DOHH2 (cell line): ENCODE data around the gene NRAP.

Experiments used
- H3F3A ChIP-seq: fragments of 200-600 bp; sonication (generic), shearing (Covaris generic); 2 replicates; pipeline ENCODE4 v1.6.0; 2016; ENCODE audit warnings: antibody characterized with exemption, mild to moderate bottlenecking; ENCODE audit not compliant: control insufficient read depth, insufficient read depth
- H3K27ac ChIP-seq: fragments of 200-600 bp; sonication (generic); 2 replicates; pipeline ENCODE4 v1.5.1; 2014; ENCODE audit warnings: low read depth, mild to moderate bottlenecking, low read length, moderate library complexity
- H3K27me3 ChIP-seq: fragments of 200-600 bp; sonication (generic); 2 replicates; pipeline ENCODE4 v1.6.1; 2014; ENCODE audit warnings: mild to moderate bottlenecking, low read length, mixed read lengths; ENCODE audit not compliant: control insufficient read depth
- H3K36me3 ChIP-seq: fragments of 200-600 bp; sonication (generic); 2 replicates; pipeline ENCODE4 v1.6.1; 2014; ENCODE audit warnings: mild to moderate bottlenecking, low read length, moderate library complexity, mixed read lengths; ENCODE audit not compliant: control insufficient read depth
- H3K4me1 ChIP-seq: fragments of 200-600 bp; sonication (generic); 2 replicates; pipeline ENCODE4 v1.6.1; 2014; ENCODE audit warnings: mild to moderate bottlenecking, low read length, mixed read lengths; ENCODE audit not compliant: control insufficient read depth
- H3K4me2 ChIP-seq: fragments of 200-600 bp; sonication (generic); 2 replicates; pipeline ENCODE4 v1.6.0; 2014; ENCODE audit warnings: mild to moderate bottlenecking, low read length, moderate library complexity
- H3K4me3 ChIP-seq: fragments of 200-600 bp; sonication (generic); 2 replicates; pipeline ENCODE4 v1.5.1; 2014; ENCODE audit warnings: mild to moderate bottlenecking, low read length, mixed read lengths
- H3K79me2 ChIP-seq: fragments of 200-600 bp; sonication (generic); 2 replicates; pipeline ENCODE4 v1.6.1; 2014; ENCODE audit warnings: mild to moderate bottlenecking, low read length, mixed read lengths; ENCODE audit not compliant: control insufficient read depth
- H3K9me2 ChIP-seq: fragments of 200-600 bp; sonication (generic); replicated peaks from 2 replicates; pipeline ENCODE4 v1.6.1; 2014; ENCODE audit warnings: mild to moderate bottlenecking, low read length, mixed read lengths; ENCODE audit not compliant: control insufficient read depth
- H3K9me3 ChIP-seq: fragments of 200-600 bp; sonication (generic); 2 replicates; pipeline ENCODE4 v1.6.1; 2014; ENCODE audit warnings: antibody characterized with exemption, low read length, mixed read lengths; ENCODE audit not compliant: control insufficient read depth, insufficient read depth
- H4K20me1 ChIP-seq: fragments of 200-600 bp; sonication (generic); 2 replicates; pipeline ENCODE4 v1.6.0; 2014; ENCODE audit warnings: low read depth, mild to moderate bottlenecking, antibody characterized with exemption, low read length, moderate library complexity; ENCODE audit not compliant: control insufficient read depth, insufficient read depth
- CTCF ChIP-seq: fragments of 200-600 bp; sonication (generic); IDR thresholded peaks from one replicate; pipeline ENCODE4 v1.5.1; 2014; ENCODE audit warnings: antibody characterized with exemption, mild to moderate bottlenecking, low read depth, low read length; ENCODE audit not compliant: poor library complexity, severe bottlenecking
- EZH2phosphoT487 ChIP-seq: fragments of 200-600 bp; sonication (generic); IDR thresholded peaks from 2 replicates; pipeline ENCODE4 v1.6.1; 2017; ENCODE audit warnings: borderline replicate concordance, mild to moderate bottlenecking, antibody characterized with exemption, low read length, moderate library complexity, mixed read lengths

NRAP gene

DNA sequence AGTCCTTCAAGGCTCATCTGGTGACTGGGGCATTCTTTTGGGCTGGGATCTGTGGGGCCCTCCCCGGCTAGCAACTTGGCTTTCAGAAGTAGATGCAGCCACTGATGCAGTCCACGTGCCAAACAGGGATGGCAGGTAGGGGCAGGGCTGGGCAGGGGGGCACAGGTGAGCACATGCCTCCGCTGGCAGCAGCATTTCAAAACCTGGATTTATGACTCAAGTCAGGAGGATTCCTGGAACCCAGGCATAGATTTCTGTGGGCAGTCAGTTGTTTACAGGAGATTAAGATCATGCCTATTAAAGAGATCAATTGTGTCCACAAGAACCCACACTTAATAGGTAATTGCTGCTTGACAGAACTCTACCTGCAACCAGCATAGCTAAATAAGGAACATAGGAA is 111.8 kb downstream of the NRAP start:
- no peaks in the 10 kb centered on the region for H4K20me1 ChIP-seq
- no peak for TF ChIP-seq CTCF
- no peak for TF ChIP-seq EZH2phosphoT487
- H3K9me3 ChIP-seq: no peaks in the 10 kb centered on the region
- H3K4me3 ChIP-seq: no peak overlapping the region
- no peaks in the 10 kb centered on the region for H3K9me2 ChIP-seq
- no peaks in the 10 kb centered on the region for H3F3A ChIP-seq
- H3K4me2 ChIP-seq: no peak overlapping the region
- no peaks in the 10 kb centered on the region for H3K79me2 ChIP-seq
- H3K27me3 ChIP-seq: no peaks in the 10 kb centered on the region
- no peaks in the 10 kb centered on the region for H3K4me1 ChIP-seq
- H3K27ac ChIP-seq: no peak overlapping the region
- no peaks in the 10 kb centered on the region for H3K36me3 ChIP-seq

- Histone ChIP-seq H3K9me3 (no peaks in the 10 kb centered on the region), H3K36me3 (no peaks in the 10 kb centered on the region), H3K27ac (no peak overlapping the region), H3F3A (no peaks in the 10 kb centered on the region), H3K4me3 (no peak overlapping the region), H3K9me2 (no peaks in the 10 kb centered on the region), H3K27me3 (no peaks in the 10 kb centered on the region), H3K79me2 (no peaks in the 10 kb centered on the region), H3K4me1 (no peaks in the 10 kb centered on the region), H3K4me2 (no peak overlapping the region), H4K20me1 (no peaks in the 10 kb centered on the region)
- TF ChIP-seq EZH2phosphoT487 (no peak), CTCF (no peak)
Observed at GRCh38 chr10:113550365-113550764, 113.5 kb downstream of the NRAP start.

DNA sequence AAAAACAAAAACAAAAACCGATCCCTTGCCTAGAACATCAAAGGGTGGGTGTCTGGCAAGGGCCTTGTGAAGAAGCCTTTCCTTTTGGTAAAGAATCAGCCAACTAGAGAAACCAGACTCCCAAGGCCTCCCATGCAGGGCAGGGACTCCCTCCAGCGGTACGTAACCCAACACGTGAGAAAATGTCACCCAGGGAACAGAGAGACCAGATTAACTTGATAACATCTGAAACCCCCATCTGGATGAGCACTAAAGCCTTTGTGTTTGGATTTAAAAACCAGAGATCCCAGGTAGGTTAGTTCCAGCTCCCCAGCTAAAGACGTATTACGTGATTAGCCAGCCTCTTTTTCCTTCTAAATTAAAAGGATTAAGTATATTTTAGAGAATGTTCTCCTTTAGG is 114.0 kb downstream of the NRAP start:
- H4K20me1 ChIP-seq: no peaks in the 10 kb centered on the region
- no peaks in the 10 kb centered on the region for H3K79me2 ChIP-seq
- no peak overlapping the region for H3K4me3 ChIP-seq
- no peak overlapping the region for H3K27ac ChIP-seq
- no peak for TF ChIP-seq EZH2phosphoT487
- no peak for TF ChIP-seq CTCF
- H3K4me1 ChIP-seq: no peaks in the 10 kb centered on the region
- no peaks in the 10 kb centered on the region for H3K27me3 ChIP-seq
- no peaks in the 10 kb centered on the region for H3F3A ChIP-seq
- no peaks in the 10 kb centered on the region for H3K9me2 ChIP-seq
- no peak overlapping the region for H3K4me2 ChIP-seq
- no peaks in the 10 kb centered on the region for H3K9me3 ChIP-seq
- no peaks in the 10 kb centered on the region for H3K36me3 ChIP-seq

- H3F3A ChIP-seq: no peaks in the 10 kb centered on the region
- H3K9me3 ChIP-seq: no peaks in the 10 kb centered on the region
- no peak overlapping the region for H3K27ac ChIP-seq
- H4K20me1 ChIP-seq: no peaks in the 10 kb centered on the region
- no peak for TF ChIP-seq CTCF
- TF ChIP-seq EZH2phosphoT487: no peak
- H3K36me3 ChIP-seq: no peaks in the 10 kb centered on the region
- H3K4me1 ChIP-seq: no peaks in the 10 kb centered on the region
- no peak overlapping the region for H3K4me2 ChIP-seq
- H3K27me3 ChIP-seq: no peaks in the 10 kb centered on the region
- H3K4me3 ChIP-seq: no peak overlapping the region
- H3K79me2 ChIP-seq: no peaks in the 10 kb centered on the region
- H3K9me2 ChIP-seq: no peaks in the 10 kb centered on the region
Observed at GRCh38 chr10:113547426-113547825, 116.4 kb downstream of the NRAP start.
